Liver (tissue), 3 donors: ENCODE results near the gene LRP11.

Experiments
- FOXA1 ChIP-seq: IDR thresholded peaks from 2 replicates; pipeline ENCODE4 v1.6.1; 2016; ENCODE audit warnings: antibody characterized with exemption
- HNF4A ChIP-seq, 2 donors: conservative IDR thresholded peaks; 2 replicates each; pipeline ENCODE4 v1.6.1; 2016; ENCODE audit warnings: antibody characterized with exemption in 2 of 2, mild to moderate bottlenecking in 2 of 2
- JUND ChIP-seq, 2 donors: IDR thresholded peaks; 2 replicates each; pipeline ENCODE4 v1.6.1; 2016; ENCODE audit warnings: antibody characterized with exemption in 2 of 2
- NR2F2 ChIP-seq: IDR thresholded peaks from 2 replicates; pipeline ENCODE4 v1.6.1; 2016; ENCODE audit warnings: antibody characterized with exemption
- RAD21 ChIP-seq, 2 donors: IDR thresholded peaks; 2 replicates each; pipeline ENCODE4 v1.6.1; 2016; ENCODE audit warnings: antibody characterized with exemption in 2 of 2, mild to moderate bottlenecking in 2 of 2
- RXRA ChIP-seq, 2 donors: IDR thresholded peaks; 2 replicates each; pipeline ENCODE4 v1.6.1; 2017 to 2018; ENCODE audit warnings: antibody characterized with exemption in 2 of 2, mild to moderate bottlenecking in 1 of 2
- SP1 ChIP-seq: IDR thresholded peaks from 2 replicates; pipeline ENCODE4 v1.6.1; 2018; ENCODE audit warnings: antibody characterized with exemption, mild to moderate bottlenecking
- YY1 ChIP-seq: IDR thresholded peaks from 2 replicates; pipeline ENCODE4 v1.6.1; 2016; ENCODE audit warnings: antibody characterized with exemption, mild to moderate bottlenecking
- TF ChIP-seq, protein P1 (sequence below): fragments of 150-350 bp; IDR thresholded peaks from 2 replicates; pipeline ENCODE4 v1.5.1; 2017; ENCODE audit warnings: improper control_type of control experiment, low read depth, low read length; ENCODE audit not compliant: missing input control
- TF ChIP-seq, protein P2 (sequence below): IDR thresholded peaks from 2 replicates; pipeline ENCODE4 v1.6.1; 2016; ENCODE audit warnings: antibody characterized with exemption
- TF ChIP-seq, protein P3 (sequence below): IDR thresholded peaks from 2 replicates; pipeline ENCODE4 v1.6.1; 2016; ENCODE audit warnings: antibody characterized with exemption, mild to moderate bottlenecking
- TF ChIP-seq, protein P4 (sequence below): IDR thresholded peaks from 2 replicates; pipeline ENCODE4 v1.6.1; 2016; ENCODE audit warnings: antibody characterized with exemption
- donor health status: healthy.
- donor health status: healthy.

DNA sequence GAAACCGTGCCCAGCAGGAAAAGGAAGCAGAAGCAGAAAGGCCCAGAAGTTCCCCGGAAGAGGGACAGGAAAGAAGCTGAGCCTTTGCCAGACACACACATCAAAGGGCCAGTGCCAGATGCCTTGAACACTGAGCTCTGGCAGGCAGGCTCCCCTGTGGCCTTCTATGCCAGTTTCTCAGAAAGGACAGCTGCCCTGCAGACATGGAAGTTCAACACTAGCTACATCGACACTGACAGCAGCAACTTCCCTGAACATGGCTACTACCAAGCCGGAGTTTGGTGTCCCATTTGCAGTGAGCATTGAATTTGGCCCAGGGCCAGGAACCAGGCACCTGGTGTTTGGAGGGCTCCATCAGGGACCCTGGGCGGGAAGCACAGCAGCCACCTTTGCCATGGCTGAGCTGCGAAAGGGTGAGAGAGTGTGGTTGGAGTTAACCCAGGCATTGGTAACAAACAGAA lies 41.8 kb upstream of the LRP11 start:
- TF ChIP-seq, protein P1, sequence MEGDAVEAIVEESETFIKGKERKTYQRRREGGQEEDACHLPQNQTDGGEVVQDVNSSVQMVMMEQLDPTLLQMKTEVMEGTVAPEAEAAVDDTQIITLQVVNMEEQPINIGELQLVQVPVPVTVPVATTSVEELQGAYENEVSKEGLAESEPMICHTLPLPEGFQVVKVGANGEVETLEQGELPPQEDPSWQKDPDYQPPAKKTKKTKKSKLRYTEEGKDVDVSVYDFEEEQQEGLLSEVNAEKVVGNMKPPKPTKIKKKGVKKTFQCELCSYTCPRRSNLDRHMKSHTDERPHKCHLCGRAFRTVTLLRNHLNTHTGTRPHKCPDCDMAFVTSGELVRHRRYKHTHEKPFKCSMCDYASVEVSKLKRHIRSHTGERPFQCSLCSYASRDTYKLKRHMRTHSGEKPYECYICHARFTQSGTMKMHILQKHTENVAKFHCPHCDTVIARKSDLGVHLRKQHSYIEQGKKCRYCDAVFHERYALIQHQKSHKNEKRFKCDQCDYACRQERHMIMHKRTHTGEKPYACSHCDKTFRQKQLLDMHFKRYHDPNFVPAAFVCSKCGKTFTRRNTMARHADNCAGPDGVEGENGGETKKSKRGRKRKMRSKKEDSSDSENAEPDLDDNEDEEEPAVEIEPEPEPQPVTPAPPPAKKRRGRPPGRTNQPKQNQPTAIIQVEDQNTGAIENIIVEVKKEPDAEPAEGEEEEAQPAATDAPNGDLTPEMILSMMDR: no peak
- TF ChIP-seq RAD21 (IDR thresholded peaks at IDR 0.05): no peak
- no peak for TF ChIP-seq JUND (IDR thresholded peaks at IDR 0.05)
- no peak for TF ChIP-seq RXRA (IDR thresholded peaks at IDR 0.05)
- TF ChIP-seq YY1: no peak
- no peak for TF ChIP-seq HNF4A (conservative IDR thresholded peaks at IDR 0.05)
- TF ChIP-seq, protein P2, sequence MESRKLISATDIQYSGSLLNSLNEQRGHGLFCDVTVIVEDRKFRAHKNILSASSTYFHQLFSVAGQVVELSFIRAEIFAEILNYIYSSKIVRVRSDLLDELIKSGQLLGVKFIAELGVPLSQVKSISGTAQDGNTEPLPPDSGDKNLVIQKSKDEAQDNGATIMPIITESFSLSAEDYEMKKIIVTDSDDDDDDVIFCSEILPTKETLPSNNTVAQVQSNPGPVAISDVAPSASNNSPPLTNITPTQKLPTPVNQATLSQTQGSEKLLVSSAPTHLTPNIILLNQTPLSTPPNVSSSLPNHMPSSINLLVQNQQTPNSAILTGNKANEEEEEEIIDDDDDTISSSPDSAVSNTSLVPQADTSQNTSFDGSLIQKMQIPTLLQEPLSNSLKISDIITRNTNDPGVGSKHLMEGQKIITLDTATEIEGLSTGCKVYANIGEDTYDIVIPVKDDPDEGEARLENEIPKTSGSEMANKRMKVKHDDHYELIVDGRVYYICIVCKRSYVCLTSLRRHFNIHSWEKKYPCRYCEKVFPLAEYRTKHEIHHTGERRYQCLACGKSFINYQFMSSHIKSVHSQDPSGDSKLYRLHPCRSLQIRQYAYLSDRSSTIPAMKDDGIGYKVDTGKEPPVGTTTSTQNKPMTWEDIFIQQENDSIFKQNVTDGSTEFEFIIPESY: no peak
- TF ChIP-seq, protein P3, sequence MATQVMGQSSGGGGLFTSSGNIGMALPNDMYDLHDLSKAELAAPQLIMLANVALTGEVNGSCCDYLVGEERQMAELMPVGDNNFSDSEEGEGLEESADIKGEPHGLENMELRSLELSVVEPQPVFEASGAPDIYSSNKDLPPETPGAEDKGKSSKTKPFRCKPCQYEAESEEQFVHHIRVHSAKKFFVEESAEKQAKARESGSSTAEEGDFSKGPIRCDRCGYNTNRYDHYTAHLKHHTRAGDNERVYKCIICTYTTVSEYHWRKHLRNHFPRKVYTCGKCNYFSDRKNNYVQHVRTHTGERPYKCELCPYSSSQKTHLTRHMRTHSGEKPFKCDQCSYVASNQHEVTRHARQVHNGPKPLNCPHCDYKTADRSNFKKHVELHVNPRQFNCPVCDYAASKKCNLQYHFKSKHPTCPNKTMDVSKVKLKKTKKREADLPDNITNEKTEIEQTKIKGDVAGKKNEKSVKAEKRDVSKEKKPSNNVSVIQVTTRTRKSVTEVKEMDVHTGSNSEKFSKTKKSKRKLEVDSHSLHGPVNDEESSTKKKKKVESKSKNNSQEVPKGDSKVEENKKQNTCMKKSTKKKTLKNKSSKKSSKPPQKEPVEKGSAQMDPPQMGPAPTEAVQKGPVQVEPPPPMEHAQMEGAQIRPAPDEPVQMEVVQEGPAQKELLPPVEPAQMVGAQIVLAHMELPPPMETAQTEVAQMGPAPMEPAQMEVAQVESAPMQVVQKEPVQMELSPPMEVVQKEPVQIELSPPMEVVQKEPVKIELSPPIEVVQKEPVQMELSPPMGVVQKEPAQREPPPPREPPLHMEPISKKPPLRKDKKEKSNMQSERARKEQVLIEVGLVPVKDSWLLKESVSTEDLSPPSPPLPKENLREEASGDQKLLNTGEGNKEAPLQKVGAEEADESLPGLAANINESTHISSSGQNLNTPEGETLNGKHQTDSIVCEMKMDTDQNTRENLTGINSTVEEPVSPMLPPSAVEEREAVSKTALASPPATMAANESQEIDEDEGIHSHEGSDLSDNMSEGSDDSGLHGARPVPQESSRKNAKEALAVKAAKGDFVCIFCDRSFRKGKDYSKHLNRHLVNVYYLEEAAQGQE: no peak
- no peak for TF ChIP-seq FOXA1
- no peak for TF ChIP-seq SP1
- no peak for TF ChIP-seq NR2F2
- TF ChIP-seq, protein P4, sequence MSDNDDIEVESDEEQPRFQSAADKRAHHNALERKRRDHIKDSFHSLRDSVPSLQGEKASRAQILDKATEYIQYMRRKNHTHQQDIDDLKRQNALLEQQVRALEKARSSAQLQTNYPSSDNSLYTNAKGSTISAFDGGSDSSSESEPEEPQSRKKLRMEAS: no peak
